Measurements from ENCODE around the gene TACSTD2. TPM values are rescaled to one million over a fixed set of nuclear protein-coding genes. Genes with fewer than 3 reads are reported as not detected.

TACSTD2 gene
- polyA plus RNA-seq, 3 donors, result 3.2 TPM; not detected in 2

GRCh38 chr1:58590019-58590418 is 13.0 kb upstream of the TACSTD2 start:
- intact Hi-C loops (cut with micrococcal nuclease), result no loop called here
- H3K79me2 ChIP-seq (ENCODE audit: insufficient read depth, low read length), result peaks cover 33% of the 10 kb centered on the region
- H3K9ac ChIP-seq (ENCODE audit: insufficient read depth, low read length, poor library complexity, severe bottlenecking), result no peak overlapping the region
- no peak overlapping the region for H3K4me3 Mint-ChIP-seq
- no peak overlapping the region for H3K4me3 ChIP-seq (replicated peaks in 1 of 3; ENCODE audit: low read depth in 2 of 3, low read length in 3 of 3)
- no peak for TF ChIP-seq CTCF (IDR thresholded peaks at IDR 0.05)
- H3K4me1 Mint-ChIP-seq, result peaks cover 4% of the 10 kb centered on the region
- no peaks in the 10 kb centered on the region for H4K20me1 ChIP-seq (ENCODE audit: insufficient read depth, low read length)
- H3K4me2 ChIP-seq (replicated peaks; ENCODE audit: extremely low read depth, low read length, poor library complexity, severe bottlenecking), result no peak overlapping the region
- no peak overlapping the region for H3K27ac ChIP-seq (ENCODE audit: low read depth in 1 of 2, low read length in 2 of 2)
- no peaks in the 10 kb centered on the region for H3K36me3 ChIP-seq (replicated peaks in 1 of 2; ENCODE audit: control insufficient read depth in 1 of 2, insufficient read depth in 2 of 2, low read length in 2 of 2)
- no peaks in the 10 kb centered on the region for H3K9me3 Mint-ChIP-seq
- H2AFZ ChIP-seq (ENCODE audit: insufficient read depth, low read depth, low read length, poor library complexity, severe bottlenecking), result no peak overlapping the region
- H3K27ac Mint-ChIP-seq, result no peak overlapping the region
- DNase-seq, result no peak
- peaks cover 2 to 14% of the 10 kb centered on the region in 2 donors for H3K4me1 ChIP-seq (ENCODE audit: control insufficient read depth in 1 of 2, insufficient read depth in 2 of 2, low read length in 2 of 2)
- H3K27me3 ChIP-seq (ENCODE audit: control insufficient read depth in 2 of 2, insufficient read depth in 2 of 2, low read length in 2 of 2), result no peaks in the 10 kb centered on the region
- no peaks in the 10 kb centered on the region for H3K36me3 Mint-ChIP-seq
- peaks cover 2 to 4% (median 3%) of the 10 kb centered on the region in 3 donors for H3K27me3 Mint-ChIP-seq (ENCODE audit: low read depth in 3 of 3)
- no peaks in the 10 kb centered on the region for H3K9me3 ChIP-seq (replicated peaks in 1 of 2; ENCODE audit: control insufficient read depth in 1 of 2, insufficient read depth in 1 of 2, low read length in 2 of 2)

- no CpG with 5 or more reads among the region's 5 CpGs for WGBS (ENCODE audit: insufficient coverage)
- H3K4me1 Mint-ChIP-seq, result peaks cover 20% of the 10 kb centered on the region
- no peak overlapping the region for H3K4me3 ChIP-seq (replicated peaks in 1 of 3; ENCODE audit: low read depth in 2 of 3, low read length in 3 of 3)
- DNase-seq, result no peak
- no peaks in the 10 kb centered on the region for H4K20me1 ChIP-seq (ENCODE audit: insufficient read depth, low read length)
- H3K79me2 ChIP-seq (ENCODE audit: insufficient read depth, low read length), result peaks cover 34% of the 10 kb centered on the region
- intact Hi-C loops (cut with micrococcal nuclease), result no loop called here
- H3K27me3 Mint-ChIP-seq (ENCODE audit: low read depth in 3 of 3), result peaks cover 2 to 4% (median 3%) of the 10 kb centered on the region in 3 donors
- no peak overlapping the region for H3K4me3 Mint-ChIP-seq
- no peaks in the 10 kb centered on the region for H3K27me3 ChIP-seq (ENCODE audit: control insufficient read depth in 2 of 2, insufficient read depth in 2 of 2, low read length in 2 of 2)
- H3K4me1 ChIP-seq (ENCODE audit: control insufficient read depth in 1 of 2, insufficient read depth in 2 of 2, low read length in 2 of 2), result peaks cover 17 to 30% of the 10 kb centered on the region in 2 donors
- no peak overlapping the region for H2AFZ ChIP-seq (ENCODE audit: insufficient read depth, low read depth, low read length, poor library complexity, severe bottlenecking)
- no peak overlapping the region for H3K4me2 ChIP-seq (replicated peaks; ENCODE audit: extremely low read depth, low read length, poor library complexity, severe bottlenecking)
- no peaks in the 10 kb centered on the region for H3K36me3 Mint-ChIP-seq
- H3K9me3 ChIP-seq (replicated peaks in 1 of 2; ENCODE audit: control insufficient read depth in 1 of 2, insufficient read depth in 1 of 2, low read length in 2 of 2), result no peaks in the 10 kb centered on the region
- H3K27ac Mint-ChIP-seq, result no peak overlapping the region
- no peak for TF ChIP-seq CTCF (IDR thresholded peaks at IDR 0.05)
- H3K36me3 ChIP-seq (replicated peaks in 1 of 2; ENCODE audit: control insufficient read depth in 1 of 2, insufficient read depth in 2 of 2, low read length in 2 of 2), result no peaks in the 10 kb centered on the region
- H3K9me3 Mint-ChIP-seq, result no peaks in the 10 kb centered on the region
- no peak overlapping the region for H3K27ac ChIP-seq (ENCODE audit: low read depth in 1 of 2, low read length in 2 of 2)
- no peak overlapping the region for H3K9ac ChIP-seq (ENCODE audit: insufficient read depth, low read length, poor library complexity, severe bottlenecking)
Measured at GRCh38 chr1:58588396-58588795, 11.3 kb upstream of the TACSTD2 start.

Measured in CD14-positive monocyte (primary cell).